ENCODE data around the gene DTYMK.

Gene DTYMK

DNA sequence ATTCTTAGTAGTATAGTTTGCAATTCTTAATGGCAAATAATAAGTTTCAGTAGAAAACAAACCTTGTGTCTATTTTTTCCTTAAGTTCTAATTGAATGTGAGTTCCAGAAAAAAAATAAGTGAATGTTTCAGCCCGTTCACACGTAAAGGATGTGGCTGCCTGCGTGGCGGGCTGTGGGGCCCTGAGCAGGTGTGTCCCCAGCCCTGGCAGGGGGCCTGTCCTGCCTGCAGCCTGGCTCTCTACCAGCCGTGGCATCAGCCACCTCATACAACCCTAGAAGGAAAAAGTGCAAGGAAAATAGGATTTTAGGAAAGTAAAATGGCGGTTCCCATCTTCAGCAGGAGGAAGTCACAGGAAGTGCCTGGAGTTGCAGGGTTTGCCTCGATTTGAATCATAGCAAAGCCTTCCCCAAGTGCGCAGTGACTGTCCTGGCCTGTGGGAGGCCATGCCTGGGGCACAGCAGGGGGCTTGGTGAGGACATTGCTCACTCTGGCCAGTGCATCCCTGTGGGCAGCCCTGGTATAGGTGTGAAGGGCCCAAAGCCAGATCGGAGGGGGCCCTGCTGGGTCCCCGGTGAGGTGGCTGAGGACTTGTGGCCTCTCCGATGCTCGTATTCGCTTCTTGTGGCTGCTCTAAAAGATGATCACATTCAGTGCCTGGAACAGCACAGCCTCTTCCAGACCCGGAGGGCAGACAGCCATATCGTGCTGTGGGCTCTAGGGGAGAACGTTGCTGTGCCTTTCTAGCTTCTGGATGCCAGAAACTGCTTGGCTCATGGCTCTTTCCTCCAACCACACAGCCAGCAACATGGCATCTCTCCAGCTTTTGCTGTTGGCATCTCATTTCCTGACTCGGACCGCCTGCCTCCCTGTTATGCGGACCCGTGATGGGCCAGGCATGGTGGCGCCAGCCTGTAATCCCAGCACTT lies 12.6 kb downstream of the DTYMK start:
- no peaks in the 10 kb centered on the region for H3K9me3 ChIP-seq (ENCODE audit: control insufficient read depth in 5 of 5, low read length in 5 of 5)
- H3K36me3 ChIP-seq (ENCODE audit: control insufficient read depth in 5 of 5, insufficient read depth in 5 of 5, low read length in 5 of 5) = peaks cover 0 to 86% (median 61%) of the 10 kb centered on the region in 5 donors
- no peak overlapping the region for H3K27ac ChIP-seq (ENCODE audit: low read depth, low read length)
- no peaks in the 10 kb centered on the region for H3K27me3 ChIP-seq (ENCODE audit: control insufficient read depth in 5 of 5, insufficient read depth in 4 of 5, low read length in 5 of 5)
- no peak overlapping the region for H3K4me3 ChIP-seq (ENCODE audit: low read depth in 1 of 5, low read length in 5 of 5)
- no peak overlapping the region for H3K9ac ChIP-seq (ENCODE audit: low read length in 5 of 5)
- H3K4me1 ChIP-seq (ENCODE audit: control insufficient read depth in 5 of 5, insufficient read depth in 5 of 5, low read length in 5 of 5) = peaks cover 0 to 14% (median 3%) of the 10 kb centered on the region in 5 donors

DNA sequence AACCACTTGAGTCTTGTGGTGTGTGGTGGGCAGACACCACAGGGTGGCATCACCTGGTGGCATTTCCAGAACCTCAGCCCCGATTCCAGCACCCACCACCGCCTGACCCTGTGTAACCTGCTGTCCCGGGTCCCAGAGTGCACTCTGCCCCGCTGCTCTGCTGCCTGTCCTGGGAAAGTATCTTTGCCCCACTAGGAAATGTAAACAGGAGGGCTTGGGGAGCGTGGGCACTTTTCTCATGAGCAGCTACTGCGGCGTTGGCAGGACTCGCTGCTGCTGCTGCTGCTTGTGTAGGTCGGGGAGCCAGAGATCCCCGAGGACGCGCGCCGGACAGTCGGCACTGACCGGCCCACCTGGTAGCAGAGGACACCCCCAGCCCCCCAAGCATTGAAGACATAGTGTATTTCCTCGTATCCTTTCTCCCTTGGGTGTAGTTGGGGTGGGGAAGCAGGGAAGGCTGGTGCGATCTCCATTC lies 13.4 kb downstream of the DTYMK start:
- Histone ChIP-seq H3K4me3 (ENCODE audit: low read depth in 1 of 5, low read length in 5 of 5) (no peak overlapping the region), H3K9me3 (ENCODE audit: control insufficient read depth in 5 of 5, low read length in 5 of 5) (no peaks in the 10 kb centered on the region), H3K27me3 (ENCODE audit: control insufficient read depth in 5 of 5, insufficient read depth in 4 of 5, low read length in 5 of 5) (no peaks in the 10 kb centered on the region), H3K36me3 (ENCODE audit: control insufficient read depth in 5 of 5, insufficient read depth in 5 of 5, low read length in 5 of 5) (peaks cover 0 to 86% (median 64%) of the 10 kb centered on the region in 5 donors), H3K4me1 (ENCODE audit: control insufficient read depth in 5 of 5, insufficient read depth in 5 of 5, low read length in 5 of 5) (peaks cover 0 to 14% (median 3%) of the 10 kb centered on the region in 5 donors), H3K9ac (ENCODE audit: low read length in 5 of 5) (no peak overlapping the region), H3K27ac (ENCODE audit: low read depth, low read length) (no peak overlapping the region)

DNA sequence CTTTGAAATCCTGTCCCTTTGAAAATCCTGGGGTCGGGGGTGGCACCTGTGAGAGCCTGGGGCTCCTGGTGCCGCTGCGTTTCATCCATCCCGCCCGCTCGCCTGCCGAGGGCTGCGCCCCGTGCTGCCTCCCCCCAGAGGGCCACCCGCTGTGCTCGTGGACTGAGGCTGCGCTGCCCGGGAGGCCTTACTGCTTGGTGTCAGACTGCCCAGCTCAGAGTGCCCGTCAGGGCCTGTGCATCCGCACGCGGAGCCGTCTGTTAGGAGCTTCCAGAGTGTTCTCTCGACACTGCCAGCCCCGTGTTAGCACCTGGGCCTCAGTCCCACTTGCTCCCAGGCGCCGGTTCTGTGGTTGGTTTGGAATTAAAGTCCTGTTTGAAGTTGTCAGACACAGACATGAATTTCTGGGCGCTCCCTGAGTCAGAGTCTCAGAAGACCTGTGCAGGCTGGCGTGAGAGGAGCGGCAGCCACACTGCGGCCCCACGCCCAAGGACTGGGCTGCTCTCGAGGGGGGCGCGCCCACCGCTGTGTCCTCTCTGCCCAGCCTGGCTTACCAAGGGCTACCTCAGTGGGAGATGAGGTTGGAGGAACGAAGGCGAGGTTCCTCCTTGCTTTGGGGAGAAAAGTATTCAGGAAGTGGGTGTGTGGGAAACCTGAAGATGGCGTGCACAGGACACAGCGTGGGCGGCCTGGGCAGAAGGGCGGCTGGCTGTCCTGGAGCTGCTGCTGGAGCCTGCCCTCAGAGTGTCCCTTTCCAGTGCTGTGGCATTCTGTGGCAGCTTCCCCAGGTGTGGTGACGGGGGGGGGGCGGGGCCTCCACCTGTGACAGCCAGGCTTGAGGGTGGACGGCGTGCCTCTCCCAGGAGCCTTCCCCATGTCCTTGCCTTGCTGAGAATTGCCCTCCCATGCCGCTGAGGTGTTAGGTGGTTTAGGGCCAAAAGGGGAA lies 14.1 kb downstream of the DTYMK start:
- Histone ChIP-seq H3K27ac (ENCODE audit: low read depth, low read length) (no peak overlapping the region), H3K36me3 (ENCODE audit: control insufficient read depth in 5 of 5, insufficient read depth in 5 of 5, low read length in 5 of 5) (peaks cover 0 to 86% (median 65%) of the 10 kb centered on the region in 5 donors), H3K4me3 (ENCODE audit: low read depth in 1 of 5, low read length in 5 of 5) (no peak overlapping the region), H3K27me3 (ENCODE audit: control insufficient read depth in 5 of 5, insufficient read depth in 4 of 5, low read length in 5 of 5) (no peaks in the 10 kb centered on the region), H3K9ac (ENCODE audit: low read length in 5 of 5) (no peak overlapping the region), H3K9me3 (ENCODE audit: control insufficient read depth in 5 of 5, low read length in 5 of 5) (no peaks in the 10 kb centered on the region), H3K4me1 (ENCODE audit: control insufficient read depth in 5 of 5, insufficient read depth in 5 of 5, low read length in 5 of 5) (peaks cover 0 to 14% (median 3%) of the 10 kb centered on the region in 5 donors)

DNA sequence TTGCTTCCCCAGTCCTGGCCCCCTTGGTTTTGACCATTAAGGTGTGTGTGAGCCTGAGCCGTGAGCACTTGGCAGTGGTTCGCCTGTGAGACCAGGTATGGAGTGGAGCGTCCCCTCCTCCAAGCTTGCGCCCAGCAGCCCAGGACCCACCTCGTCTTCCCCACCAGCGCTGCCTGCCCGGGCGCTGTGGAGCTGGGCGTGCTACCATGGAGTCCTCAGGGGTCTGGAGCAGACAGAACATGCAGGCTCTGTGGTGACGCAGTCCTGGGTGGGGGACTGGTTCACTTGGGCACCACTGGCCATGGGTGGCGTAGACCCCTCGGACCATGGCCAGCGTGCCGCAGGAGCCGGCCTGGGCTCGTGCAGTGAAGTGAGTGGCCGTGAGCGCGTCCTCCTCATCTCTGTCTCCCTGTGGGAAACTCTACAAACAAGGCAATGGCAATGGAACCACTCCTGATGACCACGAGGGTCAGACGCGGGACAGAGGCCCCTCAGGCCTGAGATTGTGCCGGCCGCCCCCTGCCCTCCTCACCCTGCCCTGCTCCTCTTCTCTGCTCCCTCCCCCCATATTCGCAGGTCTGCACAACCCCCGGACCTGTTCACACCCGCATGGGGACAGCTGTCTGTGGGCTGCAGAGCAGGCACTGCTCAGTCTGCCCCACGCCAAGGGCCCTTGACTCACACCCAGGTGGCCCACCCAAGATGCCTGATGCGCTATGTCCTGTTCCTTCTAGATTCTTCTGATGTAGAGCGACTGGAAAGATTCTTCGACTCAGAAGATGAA lies 15.0 kb downstream of the DTYMK start:
- no peaks in the 10 kb centered on the region for H3K27me3 ChIP-seq (ENCODE audit: control insufficient read depth in 5 of 5, insufficient read depth in 4 of 5, low read length in 5 of 5)
- no peak overlapping the region for H3K27ac ChIP-seq (ENCODE audit: low read depth, low read length)
- no peaks in the 10 kb centered on the region for H3K9me3 ChIP-seq (ENCODE audit: control insufficient read depth in 5 of 5, low read length in 5 of 5)
- H3K4me3 ChIP-seq (ENCODE audit: low read depth in 1 of 5, low read length in 5 of 5) = no peak overlapping the region
- peaks cover 0 to 85% (median 62%) of the 10 kb centered on the region in 5 donors for H3K36me3 ChIP-seq (ENCODE audit: control insufficient read depth in 5 of 5, insufficient read depth in 5 of 5, low read length in 5 of 5)
- peaks cover 0 to 14% (median 3%) of the 10 kb centered on the region in 5 donors for H3K4me1 ChIP-seq (ENCODE audit: control insufficient read depth in 5 of 5, insufficient read depth in 5 of 5, low read length in 5 of 5)
- no peak overlapping the region for H3K9ac ChIP-seq (ENCODE audit: low read length in 5 of 5)

GRCh38 chr2:241670333-241671110 lies 16.1 kb downstream of the DTYMK start:
- no peak overlapping the region for H3K27ac ChIP-seq (ENCODE audit: low read depth, low read length)
- peaks cover 0 to 78% (median 61%) of the 10 kb centered on the region in 5 donors for H3K36me3 ChIP-seq (ENCODE audit: control insufficient read depth in 5 of 5, insufficient read depth in 5 of 5, low read length in 5 of 5)
- H3K9ac ChIP-seq (ENCODE audit: low read length in 5 of 5) = peak overlapping the region in 1 of 5 donors; percentile 43
- H3K27me3 ChIP-seq (ENCODE audit: control insufficient read depth in 5 of 5, insufficient read depth in 4 of 5, low read length in 5 of 5) = no peaks in the 10 kb centered on the region
- H3K4me3 ChIP-seq (ENCODE audit: low read depth in 1 of 5, low read length in 5 of 5) = peak overlapping the region in 2 of 5 donors; percentile 6 to 19
- no peaks in the 10 kb centered on the region for H3K9me3 ChIP-seq (ENCODE audit: control insufficient read depth in 5 of 5, low read length in 5 of 5)
- peaks cover 0 to 14% (median 3%) of the 10 kb centered on the region in 5 donors for H3K4me1 ChIP-seq (ENCODE audit: control insufficient read depth in 5 of 5, insufficient read depth in 5 of 5, low read length in 5 of 5)

DNA sequence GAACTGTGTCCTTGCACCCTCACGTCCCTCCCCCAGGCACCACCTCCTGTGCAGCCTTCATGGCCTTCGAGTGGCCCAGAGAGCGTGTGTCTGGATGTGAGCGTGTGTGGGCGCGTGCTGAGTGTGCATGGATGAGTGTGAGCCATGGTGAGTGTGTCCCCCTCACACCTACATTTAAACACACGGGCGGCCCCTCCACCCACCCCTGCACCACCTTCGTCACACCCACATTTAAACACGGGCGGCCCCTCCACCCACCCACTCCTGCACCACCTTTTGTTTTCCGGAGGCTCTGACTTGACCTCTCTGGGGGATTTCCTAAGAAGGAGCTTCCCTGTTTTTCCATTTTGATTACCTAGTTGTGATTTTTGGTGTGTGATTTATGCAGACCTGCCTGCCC lies 17.8 kb downstream of the DTYMK start:
- no peak overlapping the region for H3K27ac ChIP-seq (ENCODE audit: low read depth, low read length)

DNA sequence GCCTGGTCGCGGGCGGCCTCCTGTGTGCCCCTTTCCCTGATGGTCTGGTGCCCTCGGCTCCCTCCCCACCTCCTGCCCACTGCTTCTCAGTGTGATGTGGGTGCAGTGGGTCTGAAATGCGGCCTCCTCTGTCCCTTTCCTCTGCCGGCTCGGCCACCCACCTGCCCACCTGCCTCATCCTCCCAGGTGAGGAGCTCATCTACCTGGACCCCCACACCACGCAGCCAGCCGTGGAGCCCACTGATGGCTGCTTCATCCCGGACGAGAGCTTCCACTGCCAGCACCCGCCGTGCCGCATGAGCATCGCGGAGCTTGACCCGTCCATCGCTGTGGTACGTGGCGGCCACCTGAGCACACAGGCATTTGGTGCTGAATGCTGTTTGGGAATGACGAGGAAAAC lies 18.3 kb downstream of the DTYMK start:
- no peak overlapping the region for H3K4me3 ChIP-seq (ENCODE audit: low read depth in 1 of 5, low read length in 5 of 5)
- peaks cover 0 to 70% (median 61%) of the 10 kb centered on the region in 5 donors for H3K36me3 ChIP-seq (ENCODE audit: control insufficient read depth in 5 of 5, insufficient read depth in 5 of 5, low read length in 5 of 5)
- H3K27ac ChIP-seq (ENCODE audit: low read depth, low read length) = no peak overlapping the region
- H3K9me3 ChIP-seq (ENCODE audit: control insufficient read depth in 5 of 5, low read length in 5 of 5) = no peaks in the 10 kb centered on the region
- no peak overlapping the region for H3K9ac ChIP-seq (ENCODE audit: low read length in 5 of 5)
- H3K27me3 ChIP-seq (ENCODE audit: control insufficient read depth in 5 of 5, insufficient read depth in 4 of 5, low read length in 5 of 5) = no peaks in the 10 kb centered on the region
- peaks cover 0 to 14% (median 3%) of the 10 kb centered on the region in 5 donors for H3K4me1 ChIP-seq (ENCODE audit: control insufficient read depth in 5 of 5, insufficient read depth in 5 of 5, low read length in 5 of 5)

More for the DNA sequence above, 17.8 kb downstream of the DTYMK start:
- peaks cover 0 to 70% (median 61%) of the 10 kb centered on the region in 5 donors for H3K36me3 ChIP-seq (ENCODE audit: control insufficient read depth in 5 of 5, insufficient read depth in 5 of 5, low read length in 5 of 5)
- no peak overlapping the region for H3K4me3 ChIP-seq (ENCODE audit: low read depth in 1 of 5, low read length in 5 of 5)
- H3K4me1 ChIP-seq (ENCODE audit: control insufficient read depth in 5 of 5, insufficient read depth in 5 of 5, low read length in 5 of 5) = peaks cover 0 to 14% (median 3%) of the 10 kb centered on the region in 5 donors
- no peaks in the 10 kb centered on the region for H3K9me3 ChIP-seq (ENCODE audit: control insufficient read depth in 5 of 5, low read length in 5 of 5)
- no peak overlapping the region for H3K9ac ChIP-seq (ENCODE audit: low read length in 5 of 5)
- no peaks in the 10 kb centered on the region for H3K27me3 ChIP-seq (ENCODE audit: control insufficient read depth in 5 of 5, insufficient read depth in 4 of 5, low read length in 5 of 5)

DNA sequence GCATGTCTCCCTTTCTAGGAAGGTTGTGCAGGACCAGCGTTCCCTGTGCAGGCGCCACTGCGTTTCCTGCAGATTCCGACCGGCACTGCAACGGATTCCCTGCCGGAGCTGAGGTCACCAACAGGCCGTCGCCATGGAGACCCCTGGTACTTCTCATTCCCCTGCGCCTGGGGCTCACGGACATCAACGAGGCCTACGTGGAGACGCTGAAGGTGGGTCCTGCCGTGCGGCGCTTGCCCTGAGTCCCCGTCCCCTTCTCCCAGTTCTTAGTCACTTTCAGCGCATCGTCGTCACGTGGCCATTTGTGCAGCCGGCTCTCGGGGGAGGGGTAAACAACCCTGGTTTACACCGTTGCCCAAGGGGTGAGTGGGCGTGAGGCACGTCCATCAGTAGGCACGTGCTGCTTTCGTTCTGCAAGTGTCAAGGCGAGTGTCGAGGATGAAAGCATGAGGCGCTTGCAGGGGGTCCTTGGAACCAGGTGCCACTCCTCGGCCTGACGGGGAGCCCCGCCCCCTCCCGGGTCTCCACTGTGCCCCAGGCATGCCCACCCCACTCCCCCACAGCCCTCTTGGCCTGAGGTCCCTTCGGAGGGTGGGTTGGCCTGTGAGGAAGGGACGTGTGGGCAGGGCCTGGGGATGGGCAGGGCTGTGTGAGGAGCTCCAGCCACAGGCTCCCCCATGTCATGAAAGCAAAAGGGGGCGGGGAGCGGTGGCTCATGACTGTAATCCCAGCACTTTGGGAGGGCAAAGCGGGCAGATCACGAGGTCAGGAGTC lies 19.8 kb downstream of the DTYMK start:
- no peak overlapping the region for H3K27ac ChIP-seq (ENCODE audit: low read depth, low read length)
- H3K9ac ChIP-seq (ENCODE audit: low read length in 5 of 5) = no peak overlapping the region
- no peak overlapping the region for H3K4me3 ChIP-seq (ENCODE audit: low read depth in 1 of 5, low read length in 5 of 5)
- H3K4me1 ChIP-seq (ENCODE audit: control insufficient read depth in 5 of 5, insufficient read depth in 5 of 5, low read length in 5 of 5) = peaks cover 0 to 14% (median 3%) of the 10 kb centered on the region in 5 donors
- H3K36me3 ChIP-seq (ENCODE audit: control insufficient read depth in 5 of 5, insufficient read depth in 5 of 5, low read length in 5 of 5) = peaks cover 2 to 62% (median 54%) of the 10 kb centered on the region in 5 donors
- no peaks in the 10 kb centered on the region for H3K9me3 ChIP-seq (ENCODE audit: control insufficient read depth in 5 of 5, low read length in 5 of 5)
- no peaks in the 10 kb centered on the region for H3K27me3 ChIP-seq (ENCODE audit: control insufficient read depth in 5 of 5, insufficient read depth in 4 of 5, low read length in 5 of 5)
